Measurements from ENCODE around the gene ACO2. TPM values are rescaled to one million over a fixed set of nuclear protein-coding genes. Genes with fewer than 3 reads are reported as not detected.
A peak's percentile ranks its signal among the peaks of the same experiment; 100 is the strongest.

ACO2 gene
- total and polyA plus RNA-seq, 2 of the 8 experiments (the other 6 are each of a cell fraction or from before 2014, with no cell fraction given), result 52.8 to 75.4 TPM

DNA sequence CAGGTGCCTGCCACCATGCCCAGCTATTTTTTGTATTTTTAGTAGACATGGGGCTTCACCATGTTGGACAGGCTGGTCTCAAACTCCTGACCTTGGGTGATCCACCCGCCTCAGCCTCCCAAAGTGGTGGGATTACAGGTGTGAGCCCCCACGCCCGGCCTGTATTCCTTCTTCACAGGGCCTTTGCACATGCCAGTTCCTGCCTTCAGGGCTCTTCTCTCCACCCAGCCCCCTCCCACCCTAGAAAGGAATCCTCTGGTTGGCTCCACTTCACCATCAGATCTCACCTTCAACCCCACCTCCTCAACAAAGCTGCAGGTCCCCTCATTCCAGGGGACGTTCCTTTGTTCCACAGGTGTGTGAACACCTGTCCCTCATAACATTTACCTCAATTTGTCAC, 73.3 kb downstream of the ACO2 start:
- Histone ChIP-seq H4K20me1 (replicated peaks in 1 of 2; ENCODE audit: control insufficient read depth in 1 of 2, insufficient read depth in 2 of 2, low read length in 2 of 2) (peaks cover 0 to 16% of the 10 kb centered on the region in 2 experiments), H4K5ac (ENCODE audit: insufficient read length, low read depth, low read length) (no peak overlapping the region), H3K23ac (ENCODE audit: insufficient read length) (no peak overlapping the region), H3K9me3 (ENCODE audit: insufficient read depth in 2 of 2, low read depth in 1 of 2, low read length in 1 of 2) (no peaks in the 10 kb centered on the region), H4K91ac (replicated peaks; ENCODE audit: insufficient read length, low read length) (no peak overlapping the region), H3K23me2 (ENCODE audit: low read depth, low read length) (0 out of 2 replicates have a peak, but pooled peaks cover 2% of the 10 kb centered on the region), H3K79me1 (ENCODE audit: low read depth, low read length) (peaks cover 12% of the 10 kb centered on the region), H3K14ac (ENCODE audit: insufficient read length) (no peak overlapping the region), H3K4me2 (ENCODE audit: insufficient read depth in 1 of 2, low read depth in 2 of 2, low read length in 2 of 2) (peak overlapping the region in 1 of 2 experiments; percentile 33; a peak in 1 of 4 replicates), H2BK120ac (replicated peaks; ENCODE audit: low read depth, low read length) (no peak overlapping the region), H3K18ac (ENCODE audit: extremely low read depth, low read length) (no peak overlapping the region), H4K8ac (ENCODE audit: extremely low read depth, insufficient read depth, low read length) (no peak overlapping the region), H3K56ac (replicated peaks; ENCODE audit: insufficient read length, low read depth, low read length) (no peak overlapping the region), H2BK5ac (ENCODE audit: low read depth, low read length) (no peak overlapping the region), H3K27me3 (replicated peaks in 1 of 4; ENCODE audit: control insufficient read depth in 3 of 4, extremely low read depth in 1 of 4, insufficient read depth in 3 of 4, low read length in 3 of 4) (0 out of 7 replicates have a peak, but pooled peaks cover 0 to 2% (median 0%) of the 10 kb centered on the region in 4 experiments), H2BK20ac (ENCODE audit: low read length) (no peak overlapping the region), H3K9ac (replicated peaks in 1 of 4; ENCODE audit: extremely low read depth in 1 of 4, low read depth in 3 of 4, low read length in 3 of 4) (no peak overlapping the region), H3K4me1 (replicated peaks in 1 of 4; ENCODE audit: control insufficient read depth in 3 of 4, insufficient read depth in 4 of 4, low read length in 3 of 4) (peaks cover 0 to 5% (median 2%) of the 10 kb centered on the region in 4 experiments; a peak in 4 of 7 replicates), H2BK12ac (ENCODE audit: low read depth, low read length) (no peak overlapping the region), H2BK15ac (ENCODE audit: low read length) (no peak overlapping the region), H3K4ac (replicated peaks; ENCODE audit: insufficient read length, low read depth, low read length) (no peak overlapping the region), H3K79me2 (ENCODE audit: control insufficient read depth in 1 of 2, insufficient read depth in 2 of 2, low read length in 2 of 2) (peaks cover 0 to 43% of the 10 kb centered on the region in 2 experiments; a peak in 3 of 4 replicates), H3K4me3 (ENCODE audit: extremely low read depth in 1 of 4, insufficient read depth in 2 of 4, low read depth in 3 of 4, low read length in 4 of 4) (no peak overlapping the region), H3K36me3 (ENCODE audit: control insufficient read depth in 2 of 4, insufficient read depth in 4 of 4, low read length in 3 of 4) (peaks cover 0 to 8% (median 3%) of the 10 kb centered on the region in 4 experiments; a peak in 2 of 8 replicates), H2AFZ (ENCODE audit: low read length) (no peak overlapping the region), H2AK5ac (ENCODE audit: low read depth, low read length) (no peak overlapping the region), H3K27ac (ENCODE audit: low read depth, low read length) (no peak overlapping the region)
- 96% methylated on average over 4 of the region's 4 CpGs; no CpG with 5 or more reads in 1 of the 2 experiments for WGBS, 2 experiments (ENCODE audit: extremely low coverage in 1 of 2, insufficient coverage in 1 of 2, insufficient read length in 1 of 2, insufficient replicate concordance in 2 of 2, low coverage in 1 of 2, low lambda C conversion rate in 2 of 2, missing lambda C conversion rate in 1 of 2)
- FAIRE-seq (no peak), DNase-seq (ENCODE audit: low read depth in 1 of 2, low spot score in 2 of 2) (no peak)
- CTCF ChIA-PET (ENCODE audit: partially characterized antibody), result interaction anchor here (1.4 to 2.8 kb wide), 4 partner anchors 9 to 35 kb away, joined by 6 to 21 read pairs (median 10); no protein-coding TSS in a partner anchor
- TF ChIP-seq POLR2AphosphoS5 (IDR thresholded peaks at IDR 0.05; ENCODE audit: low read depth, low read length), result no peak
- no peak for TF ChIP-seq SIX5 (IDR thresholded peaks at IDR 0.05; ENCODE audit: low read depth, low read length)
- TF ChIP-seq SAP30 (IDR thresholded peaks at IDR 0.05; ENCODE audit: insufficient read depth, insufficient replicate concordance, low read length), result no peak
- TF ChIP-seq, protein P1, sequence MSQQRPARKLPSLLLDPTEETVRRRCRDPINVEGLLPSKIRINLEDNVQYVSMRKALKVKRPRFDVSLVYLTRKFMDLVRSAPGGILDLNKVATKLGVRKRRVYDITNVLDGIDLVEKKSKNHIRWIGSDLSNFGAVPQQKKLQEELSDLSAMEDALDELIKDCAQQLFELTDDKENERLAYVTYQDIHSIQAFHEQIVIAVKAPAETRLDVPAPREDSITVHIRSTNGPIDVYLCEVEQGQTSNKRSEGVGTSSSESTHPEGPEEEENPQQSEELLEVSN (IDR thresholded peaks at IDR 0.05), result no peak
- TF ChIP-seq SP2 (IDR thresholded peaks at IDR 0.05; ENCODE audit: low read length), result no peak
- no peak for TF ChIP-seq EZH2 (IDR thresholded peaks at IDR 0.05; ENCODE audit: low read depth, low read length, severe bottlenecking)
- no peak for TF ChIP-seq CHD2 (IDR thresholded peaks at IDR 0.05; ENCODE audit: low read length)
- TF ChIP-seq SP1 (IDR thresholded peaks at IDR 0.05; ENCODE audit: low read depth, low read length), result no peak
- POLR2A ChIA-PET (ENCODE audit: partially characterized antibody), result interaction anchor here (1.0 to 1.7 kb wide), 3 partner anchors 9 to 28 kb away, joined by 3 to 10 read pairs (median 4); no protein-coding TSS in a partner anchor

All from H1 (cell line).